ENCODE data around the gene TMEM272. TPM values are rescaled to one million over a fixed set of nuclear protein-coding genes. Genes with fewer than 3 reads are reported as not detected.

TMEM272 gene
- total and polyA plus RNA-seq, 2 experiments from 2014 or later: 0.11 to 0.76 TPM

- TF ChIP-seq ZNF462 (CRISPR knock-in tag; IDR thresholded peaks at IDR 0.05): no peak
- no peak for TF ChIP-seq REST (IDR thresholded peaks at IDR 0.05; ENCODE audit: unreplicated experiment)
- TF ChIP-seq EZH2phosphoT487 (IDR thresholded peaks at IDR 0.05; ENCODE audit: unreplicated experiment): no peak
- TF ChIP-seq NANOG (IDR thresholded peaks at IDR 0.05; ENCODE audit: borderline replicate concordance): no peak
- TF ChIP-seq CREB1 (CRISPR knock-in tag; IDR thresholded peaks at IDR 0.05; ENCODE audit: low read depth): no peak
- no peak for TF ChIP-seq ZNF114 (CRISPR knock-in tag; IDR thresholded peaks at IDR 0.05)
- TF ChIP-seq EZH2 (IDR thresholded peaks at IDR 0.05; ENCODE audit: low read depth, unreplicated experiment): no peak
- TF ChIP-seq CTCF (conservative IDR thresholded peaks at IDR 0.05; ENCODE audit: low read depth in 2 of 2): no peak
Observed at GRCh38 chr13:51772105-51772455, 72.9 kb downstream of the TMEM272 start (continued).

Measured in GM23338 (cell line).